Activated CD8-positive, alpha-beta memory T cell treated with anti-CD3 and anti-CD28 coated beads, Interleukin-2, amount 50 U/mL, for 48 hours (primary cell): ENCODE measurements around the gene ATG9A.
A peak's percentile ranks its signal among the peaks of the same experiment; 100 is the strongest.

Source experiments
- DNase-seq: peaks from one replicate; pipeline ENCODE4 v3.0.0-alpha.2; 2020

Gene ATG9A

DNA sequence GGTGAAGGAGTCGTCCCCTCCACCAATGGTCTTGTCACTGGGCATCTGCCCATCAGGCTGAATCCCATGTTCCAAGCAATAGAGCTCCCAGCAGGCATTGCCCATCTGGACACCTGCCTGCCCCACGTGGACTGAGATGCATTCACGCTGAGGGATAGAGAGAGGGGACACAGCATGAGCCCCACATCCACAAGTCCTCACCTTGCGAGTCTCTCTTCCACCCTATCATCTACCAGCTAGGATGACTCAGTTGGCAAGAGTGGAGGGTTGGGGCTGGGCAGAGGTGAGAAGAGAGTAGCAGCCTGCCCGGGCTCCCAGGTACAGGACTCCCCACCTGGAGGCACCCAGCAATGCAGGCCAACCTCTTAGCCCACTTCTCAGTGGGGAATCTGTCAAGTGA, 22.6 kb upstream of the ATG9A start:
- DNase-seq, result peak; percentile 61

DNA sequence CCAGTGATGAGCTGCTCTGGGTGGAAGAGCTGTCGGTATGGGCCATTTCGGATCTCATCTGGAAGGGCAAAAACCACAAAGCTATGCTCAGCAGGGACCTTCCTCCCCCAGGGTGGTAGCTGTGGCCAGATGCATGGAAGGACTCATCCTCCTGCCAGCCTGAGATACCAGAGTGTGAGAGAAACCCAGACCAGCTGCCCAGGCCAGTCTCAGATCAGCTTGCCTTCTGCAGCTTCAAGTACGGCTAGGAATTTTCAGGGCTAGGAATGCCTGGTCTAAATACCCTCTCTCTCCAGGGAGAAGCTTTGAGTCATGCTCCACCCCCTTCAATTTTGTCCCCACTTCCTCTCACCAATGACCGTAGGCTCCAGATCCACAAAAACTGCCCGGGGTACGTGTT, 22.2 kb upstream of the ATG9A start:
- no peak for DNase-seq

DNA sequence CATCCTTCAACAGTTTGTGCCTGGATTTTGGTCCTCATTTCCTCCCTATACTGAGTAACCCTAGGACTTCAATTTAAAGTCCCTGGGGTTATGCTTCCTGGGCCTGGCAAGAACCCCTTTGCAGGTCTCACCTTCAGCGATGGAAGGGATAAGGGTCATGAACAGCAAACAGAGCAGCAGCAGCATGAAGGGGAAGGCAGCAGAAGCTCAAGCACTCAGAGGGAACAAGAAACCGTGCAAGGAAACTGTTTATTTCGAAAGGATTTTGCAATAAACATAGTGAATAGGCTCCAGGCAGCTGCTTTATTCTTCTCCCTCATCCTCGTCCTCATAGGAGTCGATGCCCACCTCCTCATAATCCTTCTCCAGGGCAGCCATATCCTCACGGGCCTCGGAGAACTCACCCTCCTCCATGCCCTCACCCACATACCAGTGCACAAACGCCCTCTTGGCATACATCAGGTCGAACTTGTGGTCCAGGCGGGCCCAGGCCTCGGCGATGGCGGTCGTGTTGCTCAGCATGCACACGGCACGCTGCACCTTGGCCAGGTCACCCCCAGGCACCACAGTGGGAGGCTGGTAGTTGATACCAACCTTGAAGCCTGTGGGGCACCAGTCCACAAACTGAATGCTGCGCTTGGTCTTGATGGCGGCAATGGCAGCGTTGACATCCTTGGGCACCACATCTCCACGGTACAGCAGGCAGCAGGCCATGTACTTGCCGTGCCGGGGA, 20.8 kb upstream of the ATG9A start:
- DNase-seq, result no peak

DNA sequence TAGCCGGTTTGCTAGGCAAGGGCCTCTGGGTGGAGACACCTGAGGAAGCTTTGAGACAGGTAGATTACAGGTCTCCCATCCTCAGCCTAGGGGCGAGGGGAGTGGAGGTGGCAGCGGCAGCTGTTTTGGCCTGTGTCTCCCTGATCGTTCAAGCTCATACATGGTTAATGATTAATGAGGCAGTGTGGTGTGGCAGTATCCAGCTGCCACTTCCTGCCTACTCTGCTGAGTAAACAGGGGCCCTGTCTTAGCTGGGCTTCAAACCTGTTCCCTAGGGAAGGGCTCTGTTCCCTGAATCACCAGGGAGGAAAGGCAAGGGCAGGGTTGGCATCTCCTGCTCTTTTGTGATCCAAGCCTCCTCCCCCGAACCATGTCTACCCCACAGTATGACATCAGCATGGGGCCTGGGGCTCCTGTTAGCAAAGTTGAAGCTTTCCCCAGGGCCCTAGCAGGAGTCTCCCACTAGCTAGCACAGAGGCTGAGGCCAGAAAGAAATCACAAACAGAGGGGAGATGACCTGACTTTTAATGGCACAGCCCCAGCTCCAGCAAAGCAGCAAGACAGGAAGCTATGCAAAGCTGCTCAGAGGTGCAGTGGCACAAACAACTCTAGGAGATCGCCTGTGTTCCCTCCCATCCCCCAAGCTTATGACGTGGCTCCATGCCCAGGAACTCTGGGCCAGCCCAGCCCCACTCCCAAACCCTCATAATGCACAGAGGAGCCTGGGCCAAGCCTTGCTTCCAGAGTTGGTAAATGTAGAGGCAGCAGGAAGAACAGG, 20.0 kb upstream of the ATG9A start:
- peak; percentile 63 for DNase-seq

DNA sequence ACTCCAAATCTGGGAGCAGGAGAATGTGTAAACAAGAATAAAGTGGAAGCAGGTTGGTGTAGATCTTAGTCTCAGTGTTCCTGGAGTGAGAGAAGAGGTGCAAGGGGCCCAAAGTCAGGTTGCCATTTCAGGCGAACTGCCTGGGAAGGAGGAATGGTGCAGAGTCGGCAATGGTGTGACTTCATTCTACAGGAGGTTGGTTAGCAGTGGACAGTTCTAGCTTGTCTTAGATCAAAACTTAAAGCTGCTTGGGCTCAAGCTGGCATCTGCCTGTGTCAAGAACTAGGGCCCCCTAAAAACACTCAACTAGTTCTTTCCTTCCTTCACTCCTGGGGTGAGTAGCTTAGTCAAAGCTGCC, 19.4 kb upstream of the ATG9A start:
- no peak for DNase-seq

DNA sequence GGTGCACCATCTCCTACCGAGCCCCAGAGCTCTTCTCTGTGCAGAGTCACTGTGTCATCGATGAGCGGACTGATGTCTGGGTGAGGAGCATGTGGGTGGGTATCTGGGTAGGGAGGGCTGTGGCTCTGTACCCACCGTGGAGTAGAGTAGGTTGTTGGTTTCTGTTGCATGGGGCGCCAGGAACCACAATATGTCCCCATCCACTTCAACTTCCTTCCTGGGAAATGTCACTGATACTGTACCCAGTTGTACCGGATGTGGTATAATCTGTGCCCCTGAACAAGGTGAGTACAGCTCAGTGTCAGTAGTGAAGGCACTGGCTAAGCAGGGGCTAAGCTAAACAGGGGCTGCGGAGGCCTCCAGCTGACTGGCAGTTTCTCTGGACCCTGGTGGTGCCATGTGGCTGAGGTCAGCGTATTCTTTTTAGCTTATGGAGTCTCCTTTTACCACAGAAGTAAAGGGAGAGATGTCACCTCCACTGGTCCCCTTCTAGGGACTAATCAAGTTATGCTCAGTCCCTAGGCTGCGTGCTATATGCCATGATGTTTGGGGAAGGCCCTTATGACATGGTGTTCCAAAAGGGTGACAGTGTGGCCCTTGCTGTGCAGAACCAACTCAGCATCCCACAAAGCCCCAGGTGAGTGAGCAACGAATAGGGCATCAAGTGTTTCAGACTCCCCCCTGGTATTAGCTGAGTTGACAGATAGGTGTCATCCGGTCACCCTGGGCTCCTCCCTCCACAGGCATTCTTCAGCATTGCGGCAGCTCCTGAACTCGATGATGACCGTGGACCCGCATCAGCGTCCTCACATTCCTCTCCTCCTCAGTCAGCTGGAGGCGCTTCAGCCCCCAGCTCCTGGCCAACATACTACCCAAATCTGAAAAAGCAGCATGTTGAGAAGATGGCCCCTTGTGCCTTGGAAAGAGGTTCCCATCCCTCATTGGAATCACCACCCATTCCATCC, 18.5 kb upstream of the ATG9A start:
- peak; percentile 76 for DNase-seq

DNA sequence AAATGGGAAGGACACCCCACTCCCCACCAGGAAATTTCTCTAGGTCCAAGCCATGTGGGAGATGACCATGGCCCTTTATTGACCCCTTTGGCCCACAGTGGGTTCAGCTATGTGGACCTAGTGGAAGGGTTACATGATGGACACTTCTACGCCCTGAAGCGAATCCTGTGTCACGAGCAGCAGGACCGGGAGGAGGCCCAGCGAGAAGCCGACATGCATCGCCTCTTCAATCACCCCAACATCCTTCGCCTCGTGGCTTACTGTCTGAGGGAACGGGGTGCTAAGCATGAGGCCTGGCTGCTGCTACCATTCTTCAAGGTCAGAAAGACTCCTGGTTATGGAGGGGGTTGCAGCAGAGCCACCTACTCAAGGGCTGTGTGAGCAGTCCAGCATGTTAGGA, 17.1 kb upstream of the ATG9A start:
- no peak for DNase-seq

DNA sequence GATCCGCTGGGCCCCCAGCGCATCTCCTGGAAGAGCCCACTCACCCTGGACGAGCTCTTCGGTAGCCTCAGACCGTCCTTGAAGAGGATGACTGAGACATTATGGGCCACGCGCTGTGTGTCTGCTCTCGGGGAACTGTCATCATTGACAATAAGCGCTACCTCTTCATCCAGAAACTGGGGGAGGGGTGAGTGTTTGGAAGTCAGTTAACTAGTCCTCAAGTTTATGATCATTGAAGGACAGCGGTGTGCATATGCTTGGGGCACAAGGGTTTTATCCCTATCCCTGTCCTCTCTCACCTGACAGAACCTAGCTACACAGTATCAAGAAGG, 16.4 kb upstream of the ATG9A start:
- DNase-seq, result no peak

DNA sequence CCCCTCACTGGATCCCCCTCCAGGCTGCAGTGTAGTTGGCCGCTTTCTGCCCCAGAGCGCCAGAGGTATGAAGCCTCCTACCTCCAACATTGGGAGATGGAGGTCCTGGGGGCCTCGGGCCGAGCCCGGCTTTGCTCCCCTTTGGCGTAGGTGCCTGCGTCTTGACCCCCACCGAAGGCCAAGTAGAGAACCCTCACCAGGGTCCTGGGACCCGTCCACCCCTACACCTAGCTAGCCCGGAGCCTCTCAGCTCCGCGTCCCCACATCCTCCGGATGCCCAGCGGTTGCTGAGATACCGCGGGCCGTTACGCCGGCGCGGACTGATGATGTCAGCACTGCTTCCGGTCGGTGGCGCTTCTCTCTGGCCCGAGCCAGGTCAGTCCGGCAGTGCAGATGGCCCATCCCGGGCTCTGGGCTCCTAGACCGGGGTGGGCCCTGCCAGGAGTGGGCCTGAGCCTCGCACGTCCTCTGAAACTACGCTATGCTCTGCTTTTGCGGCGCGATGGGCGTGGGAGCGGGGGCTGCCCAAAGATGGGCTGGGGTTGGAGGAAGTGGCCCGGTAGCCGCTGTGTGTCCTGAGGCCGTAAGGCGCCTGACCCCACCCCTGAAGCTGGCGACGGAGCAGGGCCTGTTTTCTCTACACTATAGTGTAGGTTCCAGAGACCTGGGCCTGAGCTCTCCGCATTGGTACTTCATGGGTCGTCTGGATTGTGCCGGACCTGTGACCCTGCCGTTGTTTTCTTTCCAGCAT, 15.9 kb upstream of the ATG9A start, which contains the start of the genes GLB1L and STK16:
TSS of gene GLB1L (minus strand) at position 297 of the 751 bp plus-strand sequence. CDS start 1,871 bp downstream, outside the sequence.
TSS of gene STK16 (plus strand) at position 332 of the 751 bp plus-strand sequence. CDS start 521 bp downstream, outside the sequence.
- peak; percentile 99 for DNase-seq

DNA sequence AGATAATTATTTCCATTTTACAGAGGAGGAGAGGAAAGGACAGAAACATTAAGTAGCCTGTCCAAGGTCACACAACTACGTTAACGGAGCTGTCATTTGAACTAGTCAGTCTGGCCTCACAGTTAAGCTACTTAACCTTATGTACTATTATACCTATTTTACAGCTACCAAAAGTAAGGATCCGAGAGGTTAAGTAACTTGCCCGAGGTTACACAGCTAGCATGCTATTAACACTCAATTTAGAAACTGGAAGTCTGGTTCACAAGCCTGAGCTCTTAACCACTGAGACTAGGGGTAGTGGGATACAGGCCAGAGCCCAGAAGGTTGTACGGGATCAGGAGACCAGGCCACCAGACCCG, 15.3 kb upstream of the ATG9A start:
- DNase-seq, result no peak

DNA sequence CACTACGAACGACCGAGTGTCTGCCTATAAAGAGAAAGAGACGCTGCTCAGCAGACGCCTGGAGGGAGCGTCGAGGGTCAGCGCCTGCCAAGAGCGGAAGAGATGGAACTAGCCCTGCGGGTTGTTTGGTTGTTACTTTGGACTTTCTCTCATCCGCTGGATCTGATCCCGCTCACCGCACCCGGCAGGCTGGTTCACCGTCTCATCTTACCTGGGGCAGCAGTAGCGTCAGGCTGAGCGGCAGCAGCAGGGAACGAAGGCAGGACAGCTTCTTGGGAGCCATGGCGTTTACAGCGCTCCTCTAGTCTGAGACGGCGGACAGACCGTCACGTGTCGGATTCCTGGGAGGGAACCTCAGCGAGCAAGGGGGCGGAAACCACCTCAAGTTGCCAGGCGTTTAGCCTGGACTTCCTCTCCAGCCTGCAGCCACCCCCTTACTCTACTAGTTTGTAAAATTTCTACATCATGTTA, 13.9 kb upstream of the ATG9A start:
- no peak for DNase-seq

DNA sequence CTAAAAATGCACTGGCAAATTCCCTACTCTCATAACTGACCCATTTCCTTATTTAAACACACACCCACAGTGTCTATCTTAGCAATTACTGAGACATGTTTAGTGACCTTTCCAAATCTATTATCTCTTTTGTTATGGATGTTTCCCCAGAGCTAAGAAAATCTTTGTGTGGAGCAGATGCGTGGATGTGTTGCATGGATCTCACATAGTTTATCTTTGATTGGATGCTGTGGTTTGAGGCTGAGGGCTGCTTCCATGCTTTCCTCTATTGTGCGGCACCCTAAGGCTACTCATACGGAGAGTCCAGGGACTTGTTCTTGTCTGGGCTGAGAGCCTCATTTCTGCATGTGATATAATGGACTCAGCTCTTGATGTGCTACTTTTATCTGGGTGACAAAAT, 4.9 kb upstream of the ATG9A start:
- DNase-seq, result no peak

DNA sequence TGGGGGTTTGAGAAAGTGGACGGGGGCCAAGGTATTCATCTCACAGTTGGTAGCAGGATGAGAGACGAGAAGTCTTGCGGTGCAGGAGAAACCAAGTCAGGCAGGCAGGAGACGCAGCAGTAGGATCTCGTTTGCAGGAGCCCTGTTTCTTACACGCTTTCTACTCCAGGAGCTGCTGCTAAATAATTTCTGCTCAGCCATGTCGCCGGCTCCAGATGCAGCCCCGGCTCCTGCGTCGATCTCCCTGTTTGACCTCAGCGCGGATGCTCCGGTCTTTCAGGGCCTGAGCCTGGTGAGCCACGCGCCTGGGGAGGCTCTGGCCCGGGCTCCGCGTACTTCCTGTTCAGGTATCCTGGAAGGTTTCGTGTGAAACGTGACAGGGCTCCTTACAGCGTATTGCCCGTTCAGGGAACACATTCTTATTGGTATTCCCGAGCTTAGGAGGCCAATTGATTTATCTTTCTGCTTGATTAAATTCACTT, 664 bp upstream of the ATG9A start:
- DNase-seq, result peak; percentile 83

DNA sequence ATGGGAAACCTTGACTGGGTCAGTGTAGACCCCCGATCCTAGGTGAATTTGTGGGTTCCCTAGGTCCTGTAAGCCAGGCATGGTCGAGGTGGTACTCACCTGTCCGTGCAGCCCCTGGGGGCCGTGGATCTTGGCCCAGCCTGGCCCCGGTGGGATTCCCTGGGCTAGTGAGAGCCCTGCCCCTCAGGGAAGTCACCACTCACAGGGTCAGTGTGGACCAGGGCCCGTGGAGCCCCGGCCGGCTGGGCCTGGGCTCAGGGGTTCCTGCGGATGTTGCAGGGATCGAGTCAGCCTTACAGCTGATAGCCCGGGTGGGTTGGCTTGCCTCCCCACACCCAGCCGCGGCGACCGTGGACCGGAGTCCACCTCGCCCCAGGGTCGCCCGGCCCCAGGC, 528 bp downstream of the ATG9A start:
- DNase-seq, result no peak

DNA sequence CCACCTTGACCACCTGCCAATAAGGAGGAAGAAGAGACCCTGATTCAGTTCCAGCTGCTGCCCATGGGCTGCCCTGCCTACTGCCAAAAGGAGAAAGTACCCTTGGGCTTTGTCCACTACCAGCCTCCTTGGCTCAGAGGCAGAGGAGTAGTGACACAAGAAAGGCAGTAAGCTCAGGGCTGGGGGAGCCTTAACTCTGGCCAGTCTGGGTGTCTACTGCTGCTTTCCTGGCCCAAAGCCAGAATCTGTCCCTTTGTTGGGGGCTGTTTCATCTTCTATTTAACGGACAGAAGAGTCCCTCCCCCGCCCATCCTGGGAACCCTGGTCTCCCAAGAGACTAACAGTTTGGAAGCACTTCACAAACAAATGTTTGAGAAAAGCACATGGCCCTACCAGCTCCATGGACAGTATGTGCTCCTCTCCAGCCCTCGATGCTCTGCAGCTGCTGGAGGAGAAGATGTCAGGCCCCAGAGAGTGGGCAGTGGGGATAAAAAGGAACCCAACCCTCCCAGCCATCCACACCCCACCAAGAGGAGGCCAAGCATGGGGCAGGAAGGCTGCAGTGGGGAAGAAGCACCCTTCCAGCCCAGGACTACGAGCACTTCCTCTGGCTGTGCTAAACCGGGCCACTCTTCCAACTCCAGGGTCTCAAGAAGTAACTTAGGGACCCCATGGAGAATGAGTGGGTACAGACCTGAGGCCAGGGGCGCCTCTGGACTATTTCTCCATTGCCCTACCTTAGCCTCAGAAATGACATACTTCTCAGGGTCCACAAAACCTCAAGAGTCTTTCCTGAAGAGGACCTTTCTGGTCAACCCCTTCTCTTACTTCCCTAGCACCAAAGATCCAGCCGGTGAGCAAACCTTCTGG, 1.2 kb downstream of the ATG9A start:
- no peak for DNase-seq

DNA sequence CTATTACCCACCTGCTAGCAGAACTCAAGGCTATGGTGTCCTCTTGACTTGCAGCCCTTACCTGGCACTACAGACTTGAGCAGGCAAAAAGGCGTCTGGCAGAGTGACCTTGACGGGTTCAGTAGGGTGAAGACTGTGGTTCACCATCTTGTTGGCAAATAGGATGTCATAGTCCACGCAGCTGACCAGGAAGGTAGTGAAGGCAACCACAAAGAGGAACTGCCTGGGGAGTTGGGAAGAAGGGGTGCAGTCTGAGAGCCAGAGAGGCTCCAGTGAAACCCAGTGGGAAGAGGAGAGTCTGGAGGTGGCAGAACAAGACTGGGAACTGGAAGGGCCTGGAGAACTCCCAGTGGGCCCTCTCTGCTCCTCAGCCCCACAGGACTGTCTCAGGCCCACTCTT, 4.1 kb downstream of the ATG9A start:
- no peak for DNase-seq

DNA sequence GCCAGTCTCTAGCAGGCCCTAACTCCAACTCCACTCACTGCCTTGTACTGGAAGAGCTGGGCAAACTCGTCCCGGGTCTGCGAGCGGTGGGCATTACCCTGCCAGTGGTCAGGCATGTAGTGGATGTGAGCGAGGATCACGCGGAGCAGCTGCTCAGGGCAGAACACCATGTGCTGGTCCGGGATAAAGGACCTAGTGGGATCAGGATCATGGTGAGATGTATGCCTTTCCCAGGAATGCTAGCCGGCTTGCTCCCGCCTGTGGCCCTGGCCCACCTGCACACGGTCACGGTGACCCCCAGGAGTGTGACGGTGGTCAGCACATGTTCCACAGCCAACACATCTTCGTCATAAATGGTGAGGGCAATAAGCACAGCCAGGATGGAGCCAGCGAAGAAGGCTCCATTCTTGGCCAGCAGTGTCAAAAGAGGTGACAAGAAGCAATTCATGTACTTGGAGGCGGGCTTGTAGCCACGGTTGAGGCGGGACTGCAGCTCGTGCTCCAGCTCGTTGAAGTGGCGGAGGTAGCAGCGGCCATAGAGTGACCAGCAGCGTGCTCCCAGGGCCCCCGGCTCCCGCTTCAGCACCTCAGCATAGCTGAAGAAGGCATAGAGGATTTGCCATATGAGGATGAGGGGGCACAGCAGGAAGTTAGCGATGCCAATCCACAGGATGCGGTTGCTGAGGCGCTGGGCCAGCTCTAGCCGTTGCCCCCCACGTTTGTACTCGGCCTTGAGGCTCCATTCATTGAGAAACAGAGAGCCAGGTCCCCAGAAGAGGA, 5.4 kb downstream of the ATG9A start:
- DNase-seq, result no peak

DNA sequence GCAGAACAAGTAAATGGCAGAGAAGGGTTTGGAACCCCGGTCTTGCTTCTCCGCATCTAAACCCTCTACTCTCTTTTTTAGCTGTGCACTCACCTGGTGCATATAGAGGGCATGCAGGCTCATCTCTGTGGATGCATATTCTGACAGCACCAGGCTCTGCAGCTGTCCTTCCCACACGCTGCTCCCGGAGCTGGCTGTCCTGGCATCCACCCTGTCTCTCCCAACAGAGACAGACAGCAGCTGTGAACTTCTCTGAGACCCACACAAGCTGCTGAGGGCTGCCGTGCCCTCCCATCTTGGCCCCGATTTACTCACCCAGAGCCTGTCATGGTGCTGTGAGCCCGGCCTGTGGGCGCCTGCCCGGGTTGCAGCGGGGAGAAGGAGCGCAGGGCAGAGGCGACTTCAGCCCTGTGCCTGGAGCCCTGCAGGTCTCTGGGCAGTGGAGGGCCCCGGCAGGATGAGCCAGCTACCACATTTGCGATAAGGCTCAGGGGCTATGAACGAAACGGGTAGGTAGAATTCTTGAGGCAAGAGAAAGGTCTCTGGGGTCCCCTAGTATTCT, 7.4 kb downstream of the ATG9A start:
- DNase-seq, result no peak

DNA sequence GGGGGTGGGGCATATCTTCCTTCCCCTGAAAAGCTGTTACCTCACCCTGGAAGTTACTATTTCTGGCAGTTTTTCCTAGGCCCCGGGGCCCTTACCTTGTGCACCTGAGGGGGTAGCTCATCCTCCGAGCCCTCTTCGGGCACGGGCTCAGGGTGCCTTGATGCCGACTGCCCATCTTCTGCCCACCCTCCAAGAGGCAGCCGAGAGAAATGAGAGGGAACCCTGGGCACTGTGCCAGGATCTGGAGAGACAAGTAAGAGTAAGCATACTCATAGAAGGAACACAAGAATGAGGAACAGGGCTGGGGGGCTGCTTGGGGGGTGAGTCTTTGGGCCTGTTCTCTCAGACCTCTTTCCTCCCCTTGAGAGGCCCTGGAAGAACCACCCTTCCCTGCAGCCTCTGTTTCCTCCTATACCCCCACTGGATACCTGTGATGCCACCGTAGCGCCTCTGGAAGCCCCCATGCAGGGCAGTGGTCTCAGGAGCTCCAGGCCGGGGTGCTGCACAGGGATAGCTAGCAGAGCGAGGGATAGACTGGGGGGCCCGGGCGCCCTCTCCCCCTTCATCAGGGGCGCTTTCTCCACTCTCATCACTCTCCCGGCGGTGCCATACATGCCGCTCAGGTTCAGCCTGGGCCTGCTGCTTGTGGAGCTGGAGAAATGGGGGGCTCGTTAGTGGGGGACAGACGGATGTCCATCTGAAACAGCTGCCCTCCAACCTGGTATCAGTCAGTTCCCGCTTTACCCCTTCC, 8.6 kb downstream of the ATG9A start:
- DNase-seq, result no peak
